Loucy (cell line): Measurements from ENCODE around the gene SLC16A10.

Experiments used
- EZH2phosphoT487 ChIP-seq: fragments of 200-600 bp; IDR thresholded peaks from 2 replicates; pipeline ENCODE4 v1.6.1; 2018; ENCODE audit warnings: antibody characterized with exemption, mild to moderate bottlenecking, moderate library complexity, borderline replicate concordance
- TF ChIP-seq, protein P1 (sequence below): fragments of 200-600 bp; sonication (generic); conservative IDR thresholded peaks from 2 replicates; pipeline ENCODE4 v1.5.1; 2014; ENCODE audit warnings: mild to moderate bottlenecking, antibody characterized with exemption, low read length

DNA sequence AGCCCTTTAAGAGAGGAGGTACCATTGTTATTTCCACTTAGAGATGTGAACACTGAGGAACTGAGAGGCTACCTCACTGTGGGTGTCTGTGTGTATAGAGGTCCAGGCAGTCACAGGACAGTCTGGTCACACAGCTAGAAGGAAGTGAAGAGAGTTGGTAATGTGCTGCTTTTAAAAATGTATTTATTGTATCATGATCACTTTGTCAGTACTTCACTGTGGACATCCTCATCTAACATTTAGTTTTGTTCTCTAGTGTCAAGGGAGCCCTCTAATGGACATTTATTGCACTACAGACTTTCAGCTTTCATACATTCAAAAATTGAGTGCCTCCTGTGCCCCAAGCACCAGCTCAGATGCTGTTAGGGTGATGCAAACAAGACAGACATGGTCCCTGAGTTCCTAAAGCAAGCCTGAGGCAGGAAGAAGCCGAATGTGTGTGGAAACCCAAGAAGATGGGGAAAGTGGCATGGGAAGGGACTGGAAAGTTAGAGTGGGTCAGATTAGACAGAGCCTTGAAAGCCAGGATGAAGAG lies 123.0 kb downstream of the SLC16A10 start:
- TF ChIP-seq, protein P1, sequence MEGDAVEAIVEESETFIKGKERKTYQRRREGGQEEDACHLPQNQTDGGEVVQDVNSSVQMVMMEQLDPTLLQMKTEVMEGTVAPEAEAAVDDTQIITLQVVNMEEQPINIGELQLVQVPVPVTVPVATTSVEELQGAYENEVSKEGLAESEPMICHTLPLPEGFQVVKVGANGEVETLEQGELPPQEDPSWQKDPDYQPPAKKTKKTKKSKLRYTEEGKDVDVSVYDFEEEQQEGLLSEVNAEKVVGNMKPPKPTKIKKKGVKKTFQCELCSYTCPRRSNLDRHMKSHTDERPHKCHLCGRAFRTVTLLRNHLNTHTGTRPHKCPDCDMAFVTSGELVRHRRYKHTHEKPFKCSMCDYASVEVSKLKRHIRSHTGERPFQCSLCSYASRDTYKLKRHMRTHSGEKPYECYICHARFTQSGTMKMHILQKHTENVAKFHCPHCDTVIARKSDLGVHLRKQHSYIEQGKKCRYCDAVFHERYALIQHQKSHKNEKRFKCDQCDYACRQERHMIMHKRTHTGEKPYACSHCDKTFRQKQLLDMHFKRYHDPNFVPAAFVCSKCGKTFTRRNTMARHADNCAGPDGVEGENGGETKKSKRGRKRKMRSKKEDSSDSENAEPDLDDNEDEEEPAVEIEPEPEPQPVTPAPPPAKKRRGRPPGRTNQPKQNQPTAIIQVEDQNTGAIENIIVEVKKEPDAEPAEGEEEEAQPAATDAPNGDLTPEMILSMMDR, result peak; percentile 94
- TF ChIP-seq EZH2phosphoT487, result no peak
